GM18502 (cell line): ENCODE data around the gene POPDC2.

Experiments
- ATAC-seq: cut with Tn5 transposase; IDR thresholded peaks from one replicate; pipeline ENCODE4 v1.9.1; 2021; ENCODE audit warnings: mild to moderate bottlenecking; ENCODE audit not compliant: unreplicated experiment, poor library complexity

Gene POPDC2

DNA sequence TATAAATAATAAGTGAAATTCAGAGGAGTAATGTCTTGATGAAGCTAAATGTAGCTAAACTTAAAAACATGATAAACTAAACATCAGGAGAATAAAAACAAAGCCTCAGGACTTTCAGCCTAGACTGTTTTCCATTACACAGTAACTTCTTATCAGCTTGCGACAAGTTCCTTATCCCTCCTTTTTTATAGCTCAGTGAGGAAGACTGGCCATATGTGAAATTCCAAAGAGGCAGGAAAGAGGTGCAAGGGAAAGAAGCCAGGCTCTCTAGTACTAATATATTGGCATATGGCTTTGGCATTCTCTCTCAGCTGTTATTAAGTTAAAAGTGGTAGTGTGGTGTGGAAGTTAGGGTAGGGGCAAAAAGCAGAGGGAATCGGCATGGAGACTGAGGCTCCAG, 12.4 kb upstream of the POPDC2 start:
- ATAC-seq, result no peak

DNA sequence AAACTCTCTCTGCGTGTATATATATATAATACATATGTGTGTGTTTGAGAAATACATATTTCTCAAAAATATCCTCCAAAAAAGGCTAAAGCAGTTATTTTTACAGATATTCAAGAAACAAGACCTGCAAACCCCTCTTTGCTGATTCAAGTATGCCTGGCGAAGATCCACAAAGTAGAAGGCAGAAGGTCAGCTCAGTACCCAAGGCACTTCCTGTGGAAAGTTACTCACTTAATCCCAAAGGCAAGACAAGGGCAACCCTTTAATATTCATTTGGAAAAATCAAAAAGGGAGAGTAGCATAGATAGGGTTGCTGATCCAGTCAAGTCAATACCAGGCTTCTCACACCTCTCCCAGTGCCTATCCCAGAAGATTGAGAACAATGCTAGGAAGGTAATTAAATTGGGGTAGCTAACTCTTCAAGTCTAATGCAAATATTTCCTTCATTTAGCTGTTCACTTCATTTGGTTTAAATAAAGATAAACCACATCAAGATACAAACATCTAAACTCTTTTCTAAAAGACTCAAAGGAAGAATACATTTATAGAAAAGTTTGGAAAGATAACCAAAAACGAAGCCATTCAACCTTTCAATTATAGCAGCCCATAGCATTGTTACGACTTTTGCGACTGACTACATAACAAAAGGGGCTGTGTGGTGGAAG, 9.6 kb upstream of the POPDC2 start:
- no peak for ATAC-seq

DNA sequence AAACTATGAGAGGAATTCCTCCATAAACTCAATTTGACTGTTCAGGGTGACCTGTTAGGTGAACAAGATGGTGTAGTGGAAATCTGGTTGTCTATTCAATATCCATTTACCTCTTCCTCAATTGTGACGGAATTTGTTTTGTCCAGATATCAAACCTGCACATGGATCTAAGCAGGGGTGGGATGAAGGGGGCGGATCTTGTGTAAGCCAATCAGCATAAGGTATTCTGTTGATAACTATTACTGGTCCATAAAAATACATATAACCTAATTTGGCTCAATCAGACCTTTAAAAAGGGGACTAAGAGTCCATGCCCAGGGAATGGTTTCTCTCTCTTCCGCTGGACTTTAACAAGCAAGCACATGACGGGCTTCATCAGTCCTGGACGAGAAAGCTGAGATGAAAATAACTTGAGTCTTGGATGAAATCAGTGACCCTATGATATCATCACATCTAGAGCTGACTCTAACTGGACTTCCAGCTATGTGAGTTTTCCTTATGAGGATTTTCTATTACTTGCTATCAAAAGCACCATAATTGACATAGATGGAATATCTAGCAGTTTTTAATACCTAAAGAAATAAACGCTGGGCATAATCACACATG, 5.7 kb upstream of the POPDC2 start:
- no peak for ATAC-seq

DNA sequence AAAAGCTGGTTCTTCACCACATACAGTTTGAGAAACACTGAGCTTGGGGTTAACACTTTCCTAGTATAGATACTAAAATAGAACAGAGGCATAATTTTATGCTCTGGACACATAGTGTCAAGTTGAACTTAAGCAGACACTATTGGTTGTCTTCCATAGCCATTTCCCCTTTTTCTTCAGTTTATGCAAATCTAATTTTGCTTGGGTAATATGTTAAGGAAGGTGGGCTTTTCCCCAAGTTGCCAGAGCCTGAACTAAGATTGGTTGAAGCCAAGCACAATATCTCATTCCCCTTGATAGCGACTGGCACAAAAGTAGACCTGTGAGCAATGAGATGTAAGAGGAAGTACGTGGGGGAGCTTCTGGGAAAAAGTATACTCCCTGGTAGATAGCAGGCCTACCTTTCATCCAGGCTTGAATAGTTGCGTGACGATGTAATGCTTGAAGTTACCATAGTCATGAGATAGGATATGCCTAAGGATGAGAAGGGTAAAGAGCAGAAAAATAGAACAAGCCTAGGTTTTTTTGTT, 4.5 kb upstream of the POPDC2 start:
- no peak for ATAC-seq

DNA sequence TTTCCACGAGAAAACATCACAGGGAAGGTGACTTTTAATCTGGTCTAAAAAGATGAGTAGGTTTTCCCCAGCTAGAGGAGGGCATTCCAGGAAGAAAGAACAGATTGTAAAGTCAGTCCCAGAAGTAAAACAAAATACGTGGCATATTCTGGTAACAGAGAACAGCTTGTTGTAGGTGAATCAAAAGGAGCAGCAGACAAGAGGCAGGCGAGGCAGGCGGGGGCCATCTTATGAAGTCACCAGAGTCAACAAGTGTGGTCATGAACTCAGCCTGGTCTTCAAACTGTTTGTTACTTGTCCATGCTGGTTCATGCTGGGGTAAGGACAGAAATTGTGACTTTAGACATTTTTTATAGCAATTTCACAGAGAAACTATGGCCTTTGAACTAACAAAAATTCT, 4.0 kb upstream of the POPDC2 start:
- no peak for ATAC-seq

DNA sequence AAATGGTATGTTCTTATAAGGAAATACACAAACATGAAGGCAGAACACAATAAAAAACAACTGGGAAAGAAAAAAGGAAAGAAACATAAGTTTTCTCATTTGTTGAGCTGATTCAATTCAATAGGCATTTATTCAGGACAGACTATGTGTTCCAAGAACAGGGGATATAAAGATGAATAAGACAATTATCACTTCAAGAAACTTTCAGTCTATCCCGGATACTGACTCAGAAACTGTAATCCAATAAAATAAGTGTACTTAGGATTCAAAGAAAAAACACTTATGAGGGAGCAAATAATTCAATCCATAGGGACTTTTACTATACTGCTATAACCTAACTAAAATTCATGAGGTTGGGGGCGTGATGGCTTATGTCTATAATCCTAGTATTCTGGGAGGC, 3.5 kb upstream of the POPDC2 start:
- ATAC-seq, result no peak

DNA sequence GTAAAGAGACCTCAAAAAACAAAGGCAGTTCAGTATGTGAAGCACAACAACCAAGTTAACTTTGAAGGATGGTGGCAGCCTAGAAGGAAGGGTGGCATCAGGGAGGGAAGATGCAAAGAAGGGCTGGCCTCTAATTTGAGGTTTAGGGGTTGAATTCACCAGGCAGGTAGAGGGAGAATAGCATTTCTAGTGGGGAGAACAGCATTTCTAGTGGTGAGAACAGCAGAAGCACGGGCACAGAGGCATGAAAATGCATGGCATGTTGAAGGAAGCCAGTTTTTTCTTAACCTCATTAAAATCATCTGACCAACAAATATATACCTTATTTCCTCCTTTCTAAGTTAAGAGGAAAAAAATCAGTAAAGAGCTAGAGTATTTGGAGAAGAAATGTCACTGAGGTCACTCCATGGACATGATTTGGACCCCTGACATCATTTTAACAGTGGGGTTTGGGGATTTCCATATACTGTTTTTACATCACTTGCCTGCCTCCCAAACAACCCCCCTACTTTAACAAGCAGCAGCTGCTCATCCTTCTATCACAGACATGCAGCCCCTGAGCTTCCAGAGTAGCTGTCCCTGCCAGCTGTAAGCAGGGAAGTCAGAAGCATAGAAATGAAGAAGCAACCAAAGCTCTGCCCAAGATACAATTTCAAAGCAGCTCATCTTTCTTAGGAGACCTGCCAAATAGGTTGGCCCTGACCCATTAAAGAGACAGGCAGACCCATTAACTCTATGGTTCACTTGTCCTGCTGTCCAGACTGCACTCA, 2.4 kb upstream of the POPDC2 start:
- no peak for ATAC-seq

DNA sequence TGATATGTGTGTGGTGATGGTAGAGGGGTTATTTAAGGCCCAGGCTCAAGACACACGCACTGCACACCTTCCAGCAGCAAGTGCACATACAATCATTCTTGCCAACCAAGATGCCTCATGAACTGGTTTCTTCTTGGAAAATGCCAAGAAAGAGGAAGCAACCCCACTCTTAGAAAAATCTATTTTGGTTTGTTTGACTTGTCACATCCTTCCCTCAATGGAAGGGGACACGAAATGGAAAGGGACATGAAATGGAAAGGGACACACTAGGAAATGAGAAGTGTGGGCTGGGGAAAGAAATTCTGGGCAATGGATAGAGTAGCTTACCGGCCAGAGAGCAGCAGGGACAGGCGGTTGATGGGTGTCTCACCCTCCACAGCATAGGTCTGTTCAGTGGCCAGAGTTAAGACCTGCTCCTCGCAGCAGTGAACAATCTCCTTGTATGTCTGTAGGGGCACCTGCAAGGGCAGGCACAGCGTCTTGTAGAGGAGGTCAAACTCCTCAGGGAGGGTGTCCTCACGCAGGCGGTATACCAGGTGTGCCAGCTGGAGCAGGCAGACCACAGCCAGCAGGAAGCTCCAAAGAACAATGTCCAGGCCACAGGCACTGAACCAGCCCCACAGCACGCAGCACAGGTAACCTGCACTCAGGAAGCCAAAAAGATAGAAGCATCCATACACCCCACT, 640 bp downstream of the POPDC2 start:
- no peak for ATAC-seq

DNA sequence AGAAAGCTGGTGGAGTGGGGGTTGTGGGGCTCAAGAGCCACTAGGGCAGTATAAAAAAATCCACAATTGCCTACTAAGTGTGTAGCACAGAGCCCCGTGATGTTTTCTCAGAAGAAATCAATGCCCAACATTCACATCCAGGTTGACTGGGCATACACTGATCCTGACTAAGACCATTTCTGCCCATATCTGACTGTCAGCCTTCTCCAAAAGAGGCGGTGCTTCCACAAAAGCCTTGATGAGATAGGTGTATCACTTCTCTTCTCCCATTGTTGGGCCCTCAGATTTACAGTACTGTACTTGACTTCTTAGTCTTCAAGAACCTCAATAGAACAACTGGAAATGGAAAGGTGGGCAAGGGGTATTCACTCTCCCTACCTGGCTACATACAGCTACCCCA, 1.4 kb downstream of the POPDC2 start:
- no peak for ATAC-seq

DNA sequence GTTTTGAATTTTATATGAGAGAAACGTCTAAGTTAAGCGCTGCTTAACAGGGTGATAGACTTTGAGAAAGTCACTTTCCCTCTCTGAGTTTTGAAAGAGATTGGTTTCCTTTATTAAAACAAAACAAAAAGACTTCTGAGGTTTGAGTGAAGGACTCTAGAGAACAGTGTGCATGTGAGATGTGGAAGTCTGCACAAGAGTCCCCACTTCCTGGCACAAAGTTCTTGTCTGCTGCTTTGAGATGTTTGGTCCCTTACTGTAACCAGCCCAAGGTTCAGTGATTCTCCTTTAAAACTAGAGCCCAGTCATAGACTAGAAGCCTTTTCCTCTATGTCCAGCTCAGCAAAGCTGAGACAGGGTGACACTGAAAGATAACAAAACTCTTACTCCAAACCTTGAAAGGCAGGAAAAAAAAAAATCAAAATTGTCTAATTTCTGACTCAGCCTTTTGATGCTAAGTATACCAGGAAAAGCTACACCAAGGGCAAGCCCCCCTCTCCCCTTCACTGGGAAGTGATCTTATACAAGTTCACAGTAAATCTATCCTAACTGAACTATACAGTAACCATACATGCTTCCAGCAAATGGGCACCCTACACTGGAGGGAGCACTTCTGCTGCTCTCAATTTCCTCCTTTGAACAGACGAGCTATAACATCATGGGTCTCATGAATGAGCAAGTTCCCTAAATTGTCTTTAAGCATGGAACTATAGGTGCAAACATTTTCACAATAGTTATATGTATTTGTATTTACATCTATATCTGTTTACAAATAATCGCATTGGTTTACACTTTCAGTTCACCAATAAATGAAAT, 2.3 kb downstream of the POPDC2 start:
- ATAC-seq, result no peak

DNA sequence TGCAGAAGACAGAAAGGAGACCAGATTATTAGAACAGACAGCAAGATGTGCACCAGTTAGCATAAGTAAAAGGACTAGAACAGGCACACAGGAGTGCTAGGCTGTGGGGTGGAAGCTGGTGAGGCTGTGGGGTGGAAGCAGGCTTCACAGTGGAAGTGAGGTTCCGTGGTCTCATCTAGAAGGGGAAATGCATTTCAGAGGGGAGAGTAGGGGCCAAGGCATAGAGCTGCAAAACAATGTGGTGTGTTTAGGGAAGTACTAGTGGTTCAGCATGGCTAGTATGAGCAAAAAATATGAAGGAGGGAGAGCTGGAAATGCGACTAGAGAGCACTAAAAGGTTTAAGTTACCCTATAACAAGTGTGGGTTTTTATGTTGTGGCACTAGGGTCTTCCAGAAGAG, 6.5 kb downstream of the POPDC2 start:
- no peak for ATAC-seq

DNA sequence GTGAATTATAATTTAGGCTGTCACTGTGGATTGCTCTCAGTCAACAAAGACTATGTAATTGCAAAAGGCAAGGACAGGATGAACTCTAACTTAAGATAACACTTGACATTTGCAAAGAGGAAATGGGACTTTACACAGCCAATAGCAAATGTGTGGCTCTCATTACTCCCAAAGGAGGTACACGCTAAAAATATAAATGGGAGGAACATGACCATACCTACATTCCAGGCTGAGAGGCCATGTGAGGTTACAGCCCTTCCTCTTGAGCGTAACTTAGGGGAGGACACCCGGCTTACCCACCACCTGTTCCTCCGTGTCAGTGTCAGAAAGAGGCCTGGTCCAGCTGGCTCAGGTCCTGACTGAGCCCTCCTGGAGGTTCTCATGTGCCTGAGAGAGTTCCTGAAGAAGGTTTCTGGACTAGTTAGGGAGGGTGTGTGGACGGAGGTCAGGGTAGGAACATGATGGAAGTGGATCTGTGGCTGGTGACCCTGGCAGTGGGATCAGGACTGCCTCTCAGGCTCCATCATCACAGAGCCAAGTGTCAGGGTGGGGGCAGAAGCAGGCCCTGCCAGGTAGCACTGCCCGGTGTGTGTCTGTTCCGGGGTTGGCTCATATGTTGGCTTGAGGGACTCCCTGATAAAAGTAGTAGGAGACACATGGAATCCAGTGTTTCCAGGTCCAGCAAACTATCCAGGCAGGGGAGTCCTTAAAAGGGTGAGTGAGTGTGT, 7.9 kb downstream of the POPDC2 start:
- no peak for ATAC-seq

DNA sequence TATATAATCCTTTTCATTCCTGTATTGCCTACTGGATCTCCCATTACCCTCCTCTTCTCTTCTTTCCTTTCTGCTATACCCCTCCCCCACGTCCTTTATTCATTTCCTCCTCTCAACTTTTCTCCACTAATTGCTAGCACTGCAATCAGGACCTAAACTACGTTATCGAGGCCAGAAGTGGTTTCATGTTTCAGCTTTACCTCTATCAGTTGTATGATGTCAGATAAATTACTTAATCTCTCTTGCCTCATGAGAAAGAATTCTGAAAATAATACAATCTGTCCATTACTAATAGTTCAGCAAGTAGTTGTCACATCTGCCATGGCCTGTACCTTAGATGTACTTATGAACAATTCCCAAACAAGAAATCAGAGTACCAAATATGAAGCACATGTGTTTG, 10.6 kb downstream of the POPDC2 start:
- ATAC-seq, result no peak

DNA sequence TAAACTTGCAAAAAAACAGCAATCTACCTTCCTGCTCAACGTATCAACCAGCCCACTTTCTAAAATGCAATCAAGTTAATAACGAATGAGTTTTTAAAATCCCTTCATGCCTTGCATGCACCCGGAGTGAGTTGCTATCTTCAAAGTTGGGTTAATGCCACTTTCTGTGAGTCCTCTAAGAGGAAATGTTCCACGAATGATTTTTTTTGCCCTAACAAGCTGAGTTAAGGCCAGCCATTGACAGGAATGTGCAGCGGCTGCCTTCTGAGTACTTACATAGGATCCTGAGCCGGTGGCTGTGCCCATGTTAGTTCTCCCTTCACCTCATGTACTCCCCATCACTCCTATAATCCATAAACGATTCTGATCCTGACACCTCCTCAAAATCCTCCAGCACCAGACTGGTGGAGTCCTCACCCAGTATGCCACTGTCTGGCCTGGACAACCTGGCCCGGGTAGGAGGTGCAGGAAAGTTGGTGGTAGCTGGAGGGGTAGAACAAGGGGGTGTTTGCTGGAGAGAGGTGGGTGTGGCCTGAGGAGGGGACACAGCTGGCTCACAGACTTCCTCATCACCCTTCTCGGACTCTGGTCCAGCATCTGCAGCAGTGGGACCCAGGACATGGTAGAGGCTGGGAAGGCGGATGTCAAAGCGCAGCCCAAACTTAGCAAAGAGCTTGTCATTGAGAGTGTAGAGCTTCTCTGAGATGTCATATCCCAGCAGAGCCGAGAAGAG, 12.4 kb downstream of the POPDC2 start:
- no peak for ATAC-seq

DNA sequence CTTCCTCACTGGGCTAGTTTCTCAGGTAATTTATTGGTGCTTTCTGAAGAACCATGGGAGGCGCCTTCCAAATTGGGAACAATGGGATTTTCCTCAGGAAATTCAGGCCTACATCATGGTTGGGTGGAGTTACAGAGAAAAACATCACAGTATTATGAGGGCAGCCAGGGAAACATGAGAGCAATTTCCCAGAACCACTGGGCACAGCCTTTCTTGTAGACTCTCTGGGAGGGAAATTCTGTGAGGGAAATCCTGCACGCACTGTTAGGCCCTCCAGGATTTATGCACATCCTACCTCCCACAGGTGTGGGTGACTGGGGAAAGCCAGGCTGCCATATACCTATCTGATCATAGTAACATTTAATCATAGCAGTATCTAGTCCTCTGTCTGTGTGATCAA, 13.2 kb downstream of the POPDC2 start:
- ATAC-seq, result no peak

DNA sequence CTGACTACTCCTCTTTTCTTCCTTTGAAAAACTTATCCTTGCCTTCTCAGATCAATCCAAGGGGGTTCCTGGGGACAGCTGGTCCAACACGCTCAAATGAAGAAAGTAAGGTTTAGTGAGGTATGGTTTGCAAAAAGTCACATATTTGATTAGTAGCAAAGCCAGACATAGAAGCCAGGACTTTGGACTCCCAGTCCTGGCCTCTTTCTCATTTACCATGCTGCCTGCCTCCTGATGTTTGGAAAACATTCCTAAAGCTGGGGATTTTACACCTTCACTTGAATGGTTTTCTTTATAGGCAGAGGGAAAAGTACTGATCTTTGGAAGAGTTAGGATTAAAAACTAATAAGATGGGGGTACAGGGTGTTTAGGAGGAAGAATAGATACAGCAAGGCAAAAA, 14.6 kb downstream of the POPDC2 start:
- ATAC-seq, result no peak

DNA sequence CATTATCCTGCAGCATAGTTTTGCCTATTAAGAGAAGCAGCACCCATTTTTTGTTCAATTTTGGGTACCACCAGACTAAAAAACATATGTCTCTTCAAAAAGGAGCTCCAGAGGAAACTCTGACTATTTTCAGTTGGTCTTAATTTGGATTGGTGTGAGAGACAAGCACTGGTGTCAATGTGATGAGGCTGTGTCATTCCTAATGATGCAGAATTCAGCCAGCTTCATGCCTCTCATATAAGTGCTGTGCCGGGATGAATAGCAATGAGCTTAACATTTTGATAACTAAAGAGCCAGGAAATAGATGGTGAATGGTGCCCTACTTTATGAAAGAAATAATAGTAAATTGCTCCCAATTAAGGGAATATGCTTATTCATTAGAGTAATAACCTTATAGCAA, 15.9 kb downstream of the POPDC2 start:
- no peak for ATAC-seq

DNA sequence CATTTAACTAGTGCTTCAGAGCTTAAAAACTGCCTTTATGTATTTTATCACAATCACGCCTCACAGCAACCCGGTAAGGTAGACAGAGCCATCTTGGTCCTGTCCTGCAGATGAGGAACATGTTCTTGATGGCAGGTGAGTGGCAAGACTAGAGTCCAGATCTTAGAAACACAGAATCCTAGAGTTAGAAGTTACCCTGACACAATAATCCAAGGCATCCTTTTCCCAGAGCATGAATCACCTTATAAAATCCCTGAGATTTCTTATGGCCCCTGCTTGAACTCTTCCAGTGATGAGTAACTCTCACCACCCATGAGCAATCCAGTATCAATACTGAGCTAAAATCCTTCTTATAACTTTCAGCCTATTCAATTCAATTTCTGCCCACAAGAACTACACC, 16.9 kb downstream of the POPDC2 start:
- no peak for ATAC-seq
